PC-9 (cell line): ENCODE measurements around the gene NBEAL2.

Experiments
- EZH2 ChIP-seq: fragments of 200-600 bp; sonication (generic); IDR thresholded peaks from 2 replicates; pipeline ENCODE4 v1.8.0; 2017; ENCODE audit warnings: antibody characterized with exemption, low read depth
- TF ChIP-seq, protein P1 (sequence below): fragments of 200-600 bp; sonication (generic); conservative IDR thresholded peaks from 2 replicates; pipeline ENCODE4 v1.6.1; 2017; ENCODE audit warnings: mixed run types, antibody characterized with exemption, mild to moderate bottlenecking, moderate library complexity

DNA sequence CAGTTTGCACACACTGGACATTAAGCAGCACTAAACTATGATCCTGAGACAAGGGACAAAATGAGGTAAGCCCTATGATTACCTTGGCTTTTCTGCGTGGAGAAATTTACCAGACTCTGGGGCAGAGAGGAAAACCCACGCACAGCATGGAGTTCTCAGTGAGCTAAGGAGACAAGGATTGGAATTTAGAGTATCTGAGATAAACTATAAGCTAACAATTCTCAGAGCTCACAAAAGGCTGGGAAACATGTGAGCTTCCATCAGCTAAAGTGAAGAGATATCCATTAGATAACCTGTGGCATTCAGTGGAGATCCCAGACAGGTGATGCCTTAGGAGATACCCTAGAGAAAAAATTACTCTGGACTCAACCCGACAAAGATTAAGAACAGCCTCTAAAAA, 48.7 kb downstream of the NBEAL2 start:
- TF ChIP-seq, protein P1, sequence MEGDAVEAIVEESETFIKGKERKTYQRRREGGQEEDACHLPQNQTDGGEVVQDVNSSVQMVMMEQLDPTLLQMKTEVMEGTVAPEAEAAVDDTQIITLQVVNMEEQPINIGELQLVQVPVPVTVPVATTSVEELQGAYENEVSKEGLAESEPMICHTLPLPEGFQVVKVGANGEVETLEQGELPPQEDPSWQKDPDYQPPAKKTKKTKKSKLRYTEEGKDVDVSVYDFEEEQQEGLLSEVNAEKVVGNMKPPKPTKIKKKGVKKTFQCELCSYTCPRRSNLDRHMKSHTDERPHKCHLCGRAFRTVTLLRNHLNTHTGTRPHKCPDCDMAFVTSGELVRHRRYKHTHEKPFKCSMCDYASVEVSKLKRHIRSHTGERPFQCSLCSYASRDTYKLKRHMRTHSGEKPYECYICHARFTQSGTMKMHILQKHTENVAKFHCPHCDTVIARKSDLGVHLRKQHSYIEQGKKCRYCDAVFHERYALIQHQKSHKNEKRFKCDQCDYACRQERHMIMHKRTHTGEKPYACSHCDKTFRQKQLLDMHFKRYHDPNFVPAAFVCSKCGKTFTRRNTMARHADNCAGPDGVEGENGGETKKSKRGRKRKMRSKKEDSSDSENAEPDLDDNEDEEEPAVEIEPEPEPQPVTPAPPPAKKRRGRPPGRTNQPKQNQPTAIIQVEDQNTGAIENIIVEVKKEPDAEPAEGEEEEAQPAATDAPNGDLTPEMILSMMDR, result no peak
- no peak for TF ChIP-seq EZH2
